Germinal center (tissue), 1 donor: ENCODE data around the gene SART1.

Source experiments
- DNase-seq: peaks from one replicate; pipeline ENCODE4 v3.0.0; 2012; ENCODE audit warnings: mixed read lengths, low spot score

SART1 gene

GRCh38 chr11:65961267-65962140 lies at the start of gene SART1:
Gene SART1 (plus strand): TSS chr11:65961734. CDS start chr11:65961781, 47 bp downstream.
- peak; percentile 98 for DNase-seq

GRCh38 chr11:65912845-65913244 lies 48.7 kb upstream of the SART1 start:
- DNase-seq: no peak

- DNase-seq: no peak
Measured at GRCh38 chr11:65915101-65915820, 46.3 kb upstream of the SART1 start.

- DNase-seq: no peak
Measured at GRCh38 chr11:65915821-65916251, 45.7 kb upstream of the SART1 start.

- DNase-seq: no peak
Measured at GRCh38 chr11:65916391-65916790, 45.1 kb upstream of the SART1 start.

- DNase-seq: no peak
Measured at GRCh38 chr11:65917077-65917433, 44.5 kb upstream of the SART1 start.

- no peak for DNase-seq
Measured at GRCh38 chr11:65917434-65918210, 43.9 kb upstream of the SART1 start.

GRCh38 chr11:65918211-65919140 lies 43.1 kb upstream of the SART1 start, which contains the start of gene C11orf68:
Gene C11orf68 (minus strand): TSS chr11:65919062. CDS start chr11:65919031, 31 bp downstream.
- no peak for DNase-seq

- peak; percentile 99 for DNase-seq
Measured at GRCh38 chr11:65919141-65919572, 42.4 kb upstream of the SART1 start, which contains the start of gene DRAP1. Gene DRAP1 (plus strand): TSS chr11:65919426. CDS start chr11:65919502, 76 bp downstream.

- peak; percentile 65 for DNase-seq
Measured at GRCh38 chr11:65919573-65920371, 41.8 kb upstream of the SART1 start.

GRCh38 chr11:65920372-65920802 lies 41.1 kb upstream of the SART1 start:
- DNase-seq: no peak

GRCh38 chr11:65921033-65921555 lies 40.4 kb upstream of the SART1 start:
- no peak for DNase-seq

- DNase-seq: no peak
Measured at GRCh38 chr11:65921876-65922275, 39.7 kb upstream of the SART1 start.

GRCh38 chr11:65922565-65922964 lies 39.0 kb upstream of the SART1 start:
- DNase-seq: no peak

GRCh38 chr11:65925397-65925796 lies 36.1 kb upstream of the SART1 start:
- DNase-seq: no peak

- peak; percentile 89 for DNase-seq
Measured at GRCh38 chr11:65927904-65928397, 33.6 kb upstream of the SART1 start.

GRCh38 chr11:65928667-65929066 lies 32.9 kb upstream of the SART1 start:
- no peak for DNase-seq

- DNase-seq: no peak
Measured at GRCh38 chr11:65931773-65932557, 29.6 kb upstream of the SART1 start.

- DNase-seq: no peak
Measured at GRCh38 chr11:65932558-65932919, 29.0 kb upstream of the SART1 start.
